VCaP (cell line): Measurements from ENCODE around the gene TIMM17A.

Experiments used
- H3K27ac ChIP-seq: fragments of 450-650 bp; 2 replicates; pipeline ENCODE4 v1.5.1; 2017
- TF ChIP-seq, protein P1 (sequence below): fragments of 450-650 bp; conservative IDR thresholded peaks from 2 replicates; pipeline ENCODE4 v1.5.1; 2017; ENCODE audit warnings: mild to moderate bottlenecking, moderate library complexity

TIMM17A gene

DNA sequence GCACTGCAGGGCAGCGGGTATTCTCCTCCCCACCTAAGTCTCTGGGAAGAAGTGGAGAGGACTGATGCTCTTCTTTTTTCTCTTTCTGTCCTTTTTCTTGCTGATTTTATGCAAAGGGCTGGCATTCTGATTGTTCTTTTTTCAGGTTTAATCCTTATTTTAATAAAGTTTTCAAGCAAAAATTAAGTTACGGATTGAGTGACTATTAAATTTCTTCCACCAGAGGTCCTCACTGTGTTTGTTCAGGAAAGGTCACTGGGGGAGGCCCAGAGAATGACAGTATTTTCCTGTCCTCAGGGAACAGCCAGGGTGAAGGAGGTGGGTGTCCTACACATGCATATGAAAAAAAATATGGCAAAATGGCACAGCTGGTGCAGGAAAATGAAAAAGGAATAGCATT lies 50.7 kb downstream of the TIMM17A start:
- TF ChIP-seq, protein P1, sequence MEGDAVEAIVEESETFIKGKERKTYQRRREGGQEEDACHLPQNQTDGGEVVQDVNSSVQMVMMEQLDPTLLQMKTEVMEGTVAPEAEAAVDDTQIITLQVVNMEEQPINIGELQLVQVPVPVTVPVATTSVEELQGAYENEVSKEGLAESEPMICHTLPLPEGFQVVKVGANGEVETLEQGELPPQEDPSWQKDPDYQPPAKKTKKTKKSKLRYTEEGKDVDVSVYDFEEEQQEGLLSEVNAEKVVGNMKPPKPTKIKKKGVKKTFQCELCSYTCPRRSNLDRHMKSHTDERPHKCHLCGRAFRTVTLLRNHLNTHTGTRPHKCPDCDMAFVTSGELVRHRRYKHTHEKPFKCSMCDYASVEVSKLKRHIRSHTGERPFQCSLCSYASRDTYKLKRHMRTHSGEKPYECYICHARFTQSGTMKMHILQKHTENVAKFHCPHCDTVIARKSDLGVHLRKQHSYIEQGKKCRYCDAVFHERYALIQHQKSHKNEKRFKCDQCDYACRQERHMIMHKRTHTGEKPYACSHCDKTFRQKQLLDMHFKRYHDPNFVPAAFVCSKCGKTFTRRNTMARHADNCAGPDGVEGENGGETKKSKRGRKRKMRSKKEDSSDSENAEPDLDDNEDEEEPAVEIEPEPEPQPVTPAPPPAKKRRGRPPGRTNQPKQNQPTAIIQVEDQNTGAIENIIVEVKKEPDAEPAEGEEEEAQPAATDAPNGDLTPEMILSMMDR, result peak; percentile 64
- peak overlapping the region; percentile 8; the same call in 1 of the 2 replicates for H3K27ac ChIP-seq

DNA sequence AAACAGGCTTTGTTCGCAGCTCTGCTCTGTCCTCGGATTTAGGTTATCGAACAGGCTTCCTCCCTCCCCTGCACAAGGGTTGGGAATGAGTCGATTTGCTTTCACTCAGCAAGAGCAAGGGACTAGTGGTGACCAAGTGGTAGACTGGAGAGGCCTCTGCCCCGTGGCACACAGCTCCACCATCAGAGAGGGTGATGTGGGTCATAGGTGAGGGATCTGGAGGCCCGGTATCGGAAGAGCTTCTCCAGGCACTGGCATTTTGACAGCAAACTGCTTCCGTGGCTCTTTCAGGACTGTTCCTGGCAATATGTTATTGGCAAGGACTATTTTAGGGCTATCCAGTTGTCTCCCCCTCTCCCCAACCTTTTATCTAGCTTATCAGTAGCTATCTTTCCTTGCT lies 52.0 kb downstream of the TIMM17A start:
- peak overlapping the region; percentile 93 for H3K27ac ChIP-seq
- TF ChIP-seq, protein P1, result no peak

DNA sequence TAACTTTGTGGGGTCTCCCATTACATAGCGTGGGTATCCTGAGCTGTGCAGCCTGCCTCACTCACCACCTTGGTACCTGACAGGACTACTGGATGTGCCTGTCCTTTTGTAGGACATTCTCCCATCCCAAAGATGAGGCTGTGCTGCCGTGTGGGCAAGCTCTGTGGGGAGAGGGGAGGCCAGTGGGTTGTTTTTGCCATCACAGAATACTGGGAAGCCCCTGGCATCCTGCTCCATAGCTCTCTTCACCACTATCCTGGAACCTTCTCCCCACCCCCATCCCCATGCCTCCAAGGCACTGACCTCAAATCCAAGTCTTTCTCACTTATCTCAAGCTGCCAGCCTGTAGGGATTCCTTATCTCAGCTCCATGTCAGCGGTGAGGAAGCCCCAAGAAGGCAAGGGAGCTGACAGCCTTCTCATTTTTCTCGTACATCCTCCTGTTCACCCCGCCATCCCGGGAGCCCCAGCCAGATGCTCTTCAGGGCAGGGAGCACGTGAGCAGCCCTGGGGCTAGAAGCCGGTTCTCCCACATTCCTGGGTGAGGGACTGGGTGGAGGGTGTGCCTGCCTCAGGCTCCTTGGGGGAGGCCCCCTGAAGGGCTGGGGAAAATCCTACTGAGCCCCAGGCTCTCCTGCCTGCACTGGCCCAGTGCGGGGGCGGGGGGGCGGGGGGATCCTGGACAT lies 52.6 kb downstream of the TIMM17A start:
- H3K27ac ChIP-seq, result peak overlapping the region; percentile 93
- TF ChIP-seq, protein P1, result no peak

DNA sequence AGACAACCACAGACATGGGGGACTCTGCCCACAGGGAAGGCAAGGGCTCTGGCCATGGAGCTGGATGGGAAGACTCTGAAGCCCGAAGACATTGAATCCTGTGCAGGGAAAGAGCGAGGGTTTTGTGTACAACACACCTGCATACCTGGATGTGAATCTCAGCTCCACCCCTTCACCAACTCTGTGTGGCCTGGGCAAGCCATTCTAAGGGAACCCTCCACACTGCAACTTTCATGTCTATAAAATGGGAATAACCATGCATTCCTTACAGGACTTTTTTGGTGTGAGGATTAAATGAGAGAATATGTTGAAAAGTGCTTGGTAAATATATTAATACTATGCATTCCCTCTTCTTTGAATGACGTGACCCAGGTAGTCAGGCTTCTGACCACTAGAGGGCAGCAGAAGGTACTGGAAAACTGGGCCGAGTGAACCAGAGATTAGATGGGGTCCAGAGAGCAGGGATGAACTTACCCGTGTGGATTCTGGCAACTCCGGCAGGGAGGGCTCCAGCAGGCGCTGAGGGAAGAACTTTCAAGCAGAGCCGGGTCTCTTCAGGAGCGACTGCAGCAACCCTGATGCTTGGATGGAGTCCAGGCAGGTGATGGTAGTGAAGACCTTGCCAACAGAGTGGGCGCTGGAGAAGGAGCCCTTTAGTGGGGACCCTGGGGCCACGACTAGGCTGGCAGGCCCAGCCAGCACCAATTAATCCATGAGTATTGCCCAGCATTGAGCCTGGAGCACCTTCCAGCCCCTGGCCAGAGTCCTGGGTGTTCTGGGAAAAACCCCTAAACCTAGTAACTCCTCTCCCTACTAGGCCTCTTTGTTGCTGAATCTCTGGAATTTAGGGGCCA lies 54.2 kb downstream of the TIMM17A start:
- peak overlapping the region; percentile 93 for H3K27ac ChIP-seq
- TF ChIP-seq, protein P1, result peak; percentile 89

DNA sequence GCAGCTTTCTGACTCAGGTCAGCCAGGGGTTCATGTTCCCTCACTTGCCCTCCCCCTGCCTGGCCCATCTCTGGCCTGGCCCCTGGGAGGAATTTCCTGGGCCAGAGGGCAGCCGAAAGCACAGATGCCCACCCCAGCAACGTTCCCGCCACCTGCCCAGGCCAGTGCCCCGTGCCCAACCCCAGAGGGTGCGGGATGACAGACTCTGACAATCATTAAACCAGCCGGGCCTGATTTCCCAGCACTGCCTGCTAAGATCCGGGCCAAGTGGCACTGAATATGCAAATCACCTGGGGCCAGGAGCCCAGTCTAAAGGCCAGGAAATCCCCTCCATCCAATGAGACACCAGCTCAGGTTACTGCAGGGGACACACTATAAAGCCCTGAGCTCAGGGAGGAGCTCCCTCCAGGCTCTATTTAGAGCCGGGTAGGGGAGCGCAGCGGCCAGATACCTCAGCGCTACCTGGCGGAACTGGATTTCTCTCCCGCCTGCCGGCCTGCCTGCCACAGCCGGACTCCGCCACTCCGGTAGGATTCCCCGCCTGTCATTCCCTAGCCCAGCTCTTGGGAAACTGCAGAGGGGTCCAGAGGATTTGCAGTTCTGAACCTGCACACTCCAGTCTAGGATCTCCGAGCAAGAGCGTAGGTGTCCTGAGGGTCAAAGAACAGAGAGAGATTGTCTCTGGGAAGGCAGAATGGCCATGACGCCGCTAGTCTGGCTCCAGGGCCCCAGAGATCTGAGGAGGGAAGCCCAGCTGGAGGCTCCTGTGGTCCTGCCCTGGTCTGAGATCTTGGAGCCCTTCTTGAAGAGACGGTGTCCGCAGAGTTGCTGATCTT lies 55.1 kb downstream of the TIMM17A start, which contains the start of gene ELF3:
ELF3 (plus strand) TSS at position 408 of the 836 bp plus-strand sequence. CDS start 550 bp downstream, outside the sequence.
- H3K27ac ChIP-seq, result peak within 1 kb of the TSS; percentile 93
- TF ChIP-seq, protein P1, result no peak

DNA sequence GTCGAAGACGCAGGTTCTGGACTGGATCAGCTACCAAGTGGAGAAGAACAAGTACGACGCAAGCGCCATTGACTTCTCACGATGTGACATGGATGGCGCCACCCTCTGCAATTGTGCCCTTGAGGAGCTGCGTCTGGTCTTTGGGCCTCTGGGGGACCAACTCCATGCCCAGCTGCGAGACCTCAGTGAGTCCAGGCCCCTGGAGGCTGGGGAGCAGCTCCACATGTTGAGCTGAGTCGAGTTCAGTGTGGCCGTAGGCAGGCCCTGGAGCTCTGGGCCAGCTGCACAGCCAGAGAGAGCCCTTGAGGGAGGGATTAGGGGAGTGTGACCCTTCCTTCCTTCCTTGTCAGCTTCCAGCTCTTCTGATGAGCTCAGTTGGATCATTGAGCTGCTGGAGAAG lies 56.7 kb downstream of the TIMM17A start:
- peak overlapping the region; percentile 93 for H3K27ac ChIP-seq
- TF ChIP-seq, protein P1, result no peak
